ENCODE results near the gene PAPLN.

The PAPLN gene

GRCh38 chr14:73238941-73239340 is 1.6 kb downstream of the PAPLN start:
- Histone ChIP-seq H3K27me3 (replicated peaks; ENCODE audit: control insufficient read depth, insufficient read depth, low read length) (peaks cover 19% of the 10 kb centered on the region), H3K9ac (ENCODE audit: low read length) (peak overlapping the region; percentile 21), H3K4me1 (ENCODE audit: control insufficient read depth, insufficient read depth, low read length) (peaks cover 33% of the 10 kb centered on the region)

DNA sequence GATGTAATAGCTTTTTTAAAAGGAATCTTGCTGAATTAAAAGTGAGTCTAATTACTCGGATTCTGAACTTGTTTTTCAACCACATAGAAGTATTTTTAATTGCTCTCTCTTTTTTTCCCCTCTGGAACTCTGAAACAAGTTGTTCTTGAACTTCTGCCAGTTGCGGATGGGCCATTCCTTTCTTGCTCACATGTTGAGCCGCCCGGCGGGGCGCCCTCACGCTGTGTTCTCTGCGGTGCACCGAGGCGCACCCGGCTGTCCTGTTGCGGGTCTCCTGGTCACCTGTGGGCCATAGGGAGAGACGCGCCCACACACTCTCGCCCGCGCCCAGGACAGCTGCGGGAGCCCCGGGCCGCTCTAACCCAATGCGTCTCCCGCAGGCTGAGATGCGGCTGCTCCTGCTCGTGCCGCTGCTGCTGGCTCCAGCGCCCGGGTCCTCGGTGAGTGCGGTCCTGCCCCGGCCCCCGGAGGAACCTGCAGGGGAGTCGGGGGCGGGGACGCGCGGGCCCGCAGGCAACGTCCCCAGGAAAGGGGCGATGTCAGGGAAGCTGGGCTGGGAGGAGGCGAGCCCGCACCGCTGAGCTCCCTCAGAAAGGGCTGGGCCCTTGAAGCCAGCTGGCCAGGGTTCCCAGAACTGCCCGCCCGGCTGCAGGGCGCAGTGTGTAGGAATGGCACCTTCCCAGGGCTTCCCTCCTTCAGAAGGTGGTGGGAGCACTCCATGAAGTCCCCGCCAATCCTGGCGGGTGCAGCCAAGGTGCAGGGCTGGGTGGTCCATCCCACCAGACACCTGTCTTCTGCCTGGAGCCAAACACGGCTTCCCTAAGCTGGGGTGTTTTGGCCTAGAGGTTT is 2.3 kb downstream of the PAPLN start:
- Histone ChIP-seq H3K4me1 (ENCODE audit: control insufficient read depth, insufficient read depth, low read length) (peaks cover 33% of the 10 kb centered on the region), H3K9ac (ENCODE audit: low read length) (peak overlapping the region; percentile 21), H3K27me3 (replicated peaks; ENCODE audit: control insufficient read depth, insufficient read depth, low read length) (peaks cover 12% of the 10 kb centered on the region), H3K9me3 (ENCODE audit: control insufficient read depth, low read length) (no peaks in the 10 kb centered on the region), H3K4me3 (ENCODE audit: low read length) (peak overlapping the region; percentile 59), H3K36me3 (ENCODE audit: control insufficient read depth, insufficient read depth, low read length, severe bottlenecking) (no peaks in the 10 kb centered on the region)
- peak; percentile 81 for DNase-seq (ENCODE audit: low read depth)

More at GRCh38 chr14:73238941-73239340, 1.6 kb downstream of the PAPLN start:
- DNase-seq (ENCODE audit: low read depth), result peak; percentile 19
- Histone ChIP-seq H3K36me3 (ENCODE audit: control insufficient read depth, insufficient read depth, low read length, severe bottlenecking) (no peaks in the 10 kb centered on the region), H3K4me3 (ENCODE audit: low read length) (peak overlapping the region; percentile 59), H3K9me3 (ENCODE audit: control insufficient read depth, low read length) (no peaks in the 10 kb centered on the region)

GRCh38 chr14:73240816-73241480 is 3.6 kb downstream of the PAPLN start:
- no peak overlapping the region for H3K4me3 ChIP-seq (ENCODE audit: low read length)
- H3K9ac ChIP-seq (ENCODE audit: low read length), result no peak overlapping the region
- peaks cover 4% of the 10 kb centered on the region for H3K27me3 ChIP-seq (replicated peaks; ENCODE audit: control insufficient read depth, insufficient read depth, low read length)
- no peaks in the 10 kb centered on the region for H3K9me3 ChIP-seq (ENCODE audit: control insufficient read depth, low read length)
- peaks cover 26% of the 10 kb centered on the region for H3K4me1 ChIP-seq (ENCODE audit: control insufficient read depth, insufficient read depth, low read length)
- no peaks in the 10 kb centered on the region for H3K36me3 ChIP-seq (ENCODE audit: control insufficient read depth, insufficient read depth, low read length, severe bottlenecking)
- no peak for DNase-seq (ENCODE audit: low read depth)

GRCh38 chr14:73241481-73242165 is 4.3 kb downstream of the PAPLN start:
- Histone ChIP-seq H3K9me3 (ENCODE audit: control insufficient read depth, low read length) (no peaks in the 10 kb centered on the region), H3K36me3 (ENCODE audit: control insufficient read depth, insufficient read depth, low read length, severe bottlenecking) (no peaks in the 10 kb centered on the region), H3K27me3 (replicated peaks; ENCODE audit: control insufficient read depth, insufficient read depth, low read length) (peaks cover 4% of the 10 kb centered on the region), H3K4me3 (ENCODE audit: low read length) (no peak overlapping the region), H3K9ac (ENCODE audit: low read length) (no peak overlapping the region), H3K4me1 (ENCODE audit: control insufficient read depth, insufficient read depth, low read length) (peaks cover 26% of the 10 kb centered on the region)
- no peak for DNase-seq (ENCODE audit: low read depth)

- peak overlapping the region; percentile 38 for H3K9ac ChIP-seq (ENCODE audit: low read length)
- H3K9me3 ChIP-seq (ENCODE audit: control insufficient read depth, low read length), result no peaks in the 10 kb centered on the region
- peak; percentile 53 for DNase-seq (ENCODE audit: low read depth)
- H3K36me3 ChIP-seq (ENCODE audit: control insufficient read depth, insufficient read depth, low read length, severe bottlenecking), result no peaks in the 10 kb centered on the region
- no peaks in the 10 kb centered on the region for H3K27me3 ChIP-seq (replicated peaks; ENCODE audit: control insufficient read depth, insufficient read depth, low read length)
- peak overlapping the region; percentile 72 for H3K4me3 ChIP-seq (ENCODE audit: low read length)
- H3K4me1 ChIP-seq (ENCODE audit: control insufficient read depth, insufficient read depth, low read length), result peaks cover 26% of the 10 kb centered on the region
Observed at GRCh38 chr14:73242357-73242901, 5.1 kb downstream of the PAPLN start.

GRCh38 chr14:73243341-73243740 is 6.0 kb downstream of the PAPLN start:
- Histone ChIP-seq H3K4me3 (ENCODE audit: low read length) (no peak overlapping the region), H3K9ac (ENCODE audit: low read length) (no peak overlapping the region), H3K9me3 (ENCODE audit: control insufficient read depth, low read length) (no peaks in the 10 kb centered on the region), H3K4me1 (ENCODE audit: control insufficient read depth, insufficient read depth, low read length) (peaks cover 22% of the 10 kb centered on the region), H3K27me3 (replicated peaks; ENCODE audit: control insufficient read depth, insufficient read depth, low read length) (no peaks in the 10 kb centered on the region), H3K36me3 (ENCODE audit: control insufficient read depth, insufficient read depth, low read length, severe bottlenecking) (no peaks in the 10 kb centered on the region)
- DNase-seq (ENCODE audit: low read depth), result no peak

DNA sequence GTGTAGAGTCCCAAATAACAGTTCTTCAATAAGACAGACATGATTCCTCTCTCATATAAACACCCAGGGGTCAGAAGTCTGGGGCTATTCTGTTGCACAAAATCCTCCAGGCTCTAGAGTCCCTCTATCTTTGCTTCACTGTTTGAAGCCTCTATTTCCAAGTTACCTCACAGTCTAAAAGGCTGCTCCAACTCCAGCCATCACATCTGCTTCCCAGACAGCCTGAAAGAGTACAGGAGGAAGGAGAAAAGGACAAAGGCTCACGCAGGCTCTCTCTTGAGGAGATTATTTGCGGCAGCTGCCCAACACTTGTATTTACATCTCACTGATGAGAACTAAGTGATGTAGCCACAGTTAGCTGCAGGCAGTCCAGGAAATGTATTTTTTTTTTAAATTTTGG is 6.4 kb downstream of the PAPLN start:
- Histone ChIP-seq H3K36me3 (ENCODE audit: control insufficient read depth, insufficient read depth, low read length, severe bottlenecking) (no peaks in the 10 kb centered on the region), H3K4me3 (ENCODE audit: low read length) (no peak overlapping the region), H3K9me3 (ENCODE audit: control insufficient read depth, low read length) (no peaks in the 10 kb centered on the region), H3K4me1 (ENCODE audit: control insufficient read depth, insufficient read depth, low read length) (peaks cover 18% of the 10 kb centered on the region), H3K27me3 (replicated peaks; ENCODE audit: control insufficient read depth, insufficient read depth, low read length) (no peaks in the 10 kb centered on the region), H3K9ac (ENCODE audit: low read length) (no peak overlapping the region)
- DNase-seq (ENCODE audit: low read depth), result no peak

GRCh38 chr14:73244541-73245290 is 7.4 kb downstream of the PAPLN start:
- H3K9ac ChIP-seq (ENCODE audit: low read length), result no peak overlapping the region
- H3K27me3 ChIP-seq (replicated peaks; ENCODE audit: control insufficient read depth, insufficient read depth, low read length), result no peaks in the 10 kb centered on the region
- H3K4me1 ChIP-seq (ENCODE audit: control insufficient read depth, insufficient read depth, low read length), result peaks cover 9% of the 10 kb centered on the region
- H3K9me3 ChIP-seq (ENCODE audit: control insufficient read depth, low read length), result no peaks in the 10 kb centered on the region
- no peaks in the 10 kb centered on the region for H3K36me3 ChIP-seq (ENCODE audit: control insufficient read depth, insufficient read depth, low read length, severe bottlenecking)
- no peak overlapping the region for H3K4me3 ChIP-seq (ENCODE audit: low read length)
- no peak for DNase-seq (ENCODE audit: low read depth)

DNA sequence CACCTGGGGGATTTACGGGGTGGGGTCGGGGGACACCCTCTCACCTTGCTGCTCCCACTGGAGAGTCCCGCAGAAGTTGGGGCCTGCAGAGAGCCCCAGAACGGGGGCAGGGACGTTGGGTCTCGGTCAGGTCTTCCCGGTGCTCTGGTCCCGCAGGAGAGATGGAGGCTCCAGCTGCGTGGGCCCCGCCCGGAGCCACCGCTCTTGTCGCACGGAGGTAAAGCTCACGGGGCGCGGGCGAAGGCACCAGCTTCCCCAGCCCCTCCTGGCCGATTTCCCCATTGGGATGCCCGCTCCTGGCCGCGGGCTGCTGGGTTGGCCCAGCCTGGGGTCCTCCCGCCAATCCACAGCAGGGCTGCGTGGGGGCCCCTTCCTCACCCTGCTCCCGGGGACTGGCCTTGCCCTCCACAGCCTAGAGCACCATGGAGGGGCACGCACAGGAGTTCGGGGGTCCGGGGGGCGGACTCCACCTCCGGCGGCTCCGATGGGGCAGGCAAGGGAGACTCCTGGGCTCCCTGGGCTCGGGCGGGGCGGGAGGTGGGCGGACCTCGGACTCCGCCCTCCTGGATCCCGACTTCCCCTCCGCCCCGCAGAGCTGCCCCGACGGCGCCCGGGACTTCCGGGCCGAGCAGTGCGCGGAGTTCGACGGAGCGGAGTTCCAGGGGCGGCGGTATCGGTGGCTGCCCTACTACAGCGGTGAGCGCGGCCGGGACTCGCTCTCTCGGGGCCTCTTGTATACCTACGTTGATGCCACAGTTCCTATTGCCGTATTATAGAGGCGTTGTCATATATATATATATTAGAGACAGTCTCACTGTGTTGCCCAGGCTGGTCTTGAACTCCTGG is 8.4 kb downstream of the PAPLN start:
- Histone ChIP-seq H3K4me1 (ENCODE audit: control insufficient read depth, insufficient read depth, low read length) (peaks cover 9% of the 10 kb centered on the region), H3K9me3 (ENCODE audit: control insufficient read depth, low read length) (no peaks in the 10 kb centered on the region), H3K4me3 (ENCODE audit: low read length) (peak overlapping the region; percentile 81), H3K36me3 (ENCODE audit: control insufficient read depth, insufficient read depth, low read length, severe bottlenecking) (no peaks in the 10 kb centered on the region), H3K27me3 (replicated peaks; ENCODE audit: control insufficient read depth, insufficient read depth, low read length) (no peaks in the 10 kb centered on the region), H3K9ac (ENCODE audit: low read length) (peak overlapping the region; percentile 79)
- DNase-seq (ENCODE audit: low read depth), result peak; percentile 63

All from adipocyte (in vitro differentiated cells).